ENCODE measurements around the gene HCN1. TPM values are rescaled to one million over a fixed set of nuclear protein-coding genes. Genes with fewer than 3 reads are reported as not detected.

HCN1 gene
- total RNA-seq (2022; extraction: Qiagen RNA extraction) = not detected in 5 replicates

DNA sequence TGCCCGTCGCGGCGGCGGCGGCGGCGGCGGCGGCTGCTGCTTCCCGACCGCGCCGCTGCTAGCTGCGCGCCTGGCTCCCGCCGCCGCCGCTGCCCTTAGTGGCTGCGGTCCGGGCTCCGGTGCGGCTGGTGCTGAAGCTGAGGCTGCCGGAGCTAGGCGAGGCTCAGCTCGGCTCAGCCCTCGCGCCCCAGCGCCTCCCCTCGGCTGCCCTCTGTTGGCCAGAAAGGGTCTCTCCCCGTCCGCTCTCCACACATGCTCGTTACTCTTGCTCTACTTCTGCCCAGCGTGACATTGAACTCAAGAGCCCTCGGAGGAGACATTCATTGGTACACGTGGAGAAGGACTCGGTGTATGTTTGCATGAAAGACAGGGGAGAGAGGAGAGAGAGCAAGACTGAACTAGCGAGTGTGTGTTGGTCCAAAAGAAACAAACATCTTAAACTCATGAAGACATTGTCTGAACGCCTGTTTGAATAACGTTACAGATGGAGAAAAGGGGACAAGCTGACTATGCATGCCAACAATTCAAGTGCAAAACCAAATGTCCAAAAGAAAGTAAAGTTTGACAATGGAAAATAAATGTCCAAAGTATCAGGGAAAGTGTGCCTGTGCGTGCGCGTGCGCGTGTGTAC is at the start of gene HCN1:
HCN1 (minus strand) TSS at position 175 of the 631 bp plus-strand sequence.

Data from A549 treated with dexamethasone at 1 μM for 4 hours (cell line).